GM10847 (cell line): Measurements from ENCODE around the gene DISC1.

ENCODE experiments used
- POLR2A ChIP-seq: IDR thresholded peaks from 2 replicates; pipeline ENCODE4 v1.6.1; 2011; ENCODE audit not compliant: insufficient read length; ENCODE audit errors: extremely low read depth

The DISC1 gene

GRCh38 chr1:231964961-231965360 is 338.4 kb downstream of the DISC1 start:
- no peak for TF ChIP-seq POLR2A

DNA sequence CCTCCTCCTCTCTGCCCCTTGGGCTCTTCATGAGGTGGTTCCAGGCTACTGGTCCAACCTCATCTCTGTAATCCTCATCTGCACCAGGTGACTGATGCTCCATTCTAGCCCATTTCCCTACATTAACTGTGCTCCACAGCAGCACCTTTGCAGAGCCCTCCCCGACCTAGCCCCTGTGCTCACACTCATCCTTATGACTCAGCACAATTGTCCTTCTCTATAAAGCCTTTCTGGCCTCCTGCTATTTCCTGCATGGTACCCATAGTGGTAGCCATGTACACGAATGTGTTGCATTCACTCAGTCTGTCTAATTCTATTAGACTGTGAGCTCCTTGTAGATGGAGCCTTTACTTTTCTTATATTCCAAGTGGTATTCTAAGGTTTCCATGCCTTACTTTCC is 339.0 kb downstream of the DISC1 start:
- no peak for TF ChIP-seq POLR2A

DNA sequence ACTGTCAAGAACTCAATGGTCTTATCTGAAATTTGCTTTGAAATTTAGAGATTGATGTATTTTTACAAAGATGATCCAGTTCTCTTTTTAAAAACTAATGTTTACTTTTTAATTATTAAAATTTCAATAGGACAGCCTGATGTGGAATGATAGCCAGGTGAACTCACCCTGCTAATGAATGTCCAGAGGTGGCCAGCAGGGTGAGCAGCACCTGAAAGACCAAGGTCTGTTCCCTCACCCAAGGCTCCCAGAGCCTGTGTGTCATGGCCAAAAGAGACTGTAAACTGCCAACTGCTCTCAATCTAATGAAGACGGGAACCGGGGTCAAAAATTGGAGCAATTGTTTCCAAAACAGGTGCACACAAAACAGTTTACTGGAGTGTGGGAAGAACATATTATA is 340.4 kb downstream of the DISC1 start:
- no peak for TF ChIP-seq POLR2A

- no peak for TF ChIP-seq POLR2A
Measured at GRCh38 chr1:231969076-231969475, 342.5 kb downstream of the DISC1 start.

- no peak for TF ChIP-seq POLR2A
Measured at GRCh38 chr1:231970684-231971083, 344.1 kb downstream of the DISC1 start.

DNA sequence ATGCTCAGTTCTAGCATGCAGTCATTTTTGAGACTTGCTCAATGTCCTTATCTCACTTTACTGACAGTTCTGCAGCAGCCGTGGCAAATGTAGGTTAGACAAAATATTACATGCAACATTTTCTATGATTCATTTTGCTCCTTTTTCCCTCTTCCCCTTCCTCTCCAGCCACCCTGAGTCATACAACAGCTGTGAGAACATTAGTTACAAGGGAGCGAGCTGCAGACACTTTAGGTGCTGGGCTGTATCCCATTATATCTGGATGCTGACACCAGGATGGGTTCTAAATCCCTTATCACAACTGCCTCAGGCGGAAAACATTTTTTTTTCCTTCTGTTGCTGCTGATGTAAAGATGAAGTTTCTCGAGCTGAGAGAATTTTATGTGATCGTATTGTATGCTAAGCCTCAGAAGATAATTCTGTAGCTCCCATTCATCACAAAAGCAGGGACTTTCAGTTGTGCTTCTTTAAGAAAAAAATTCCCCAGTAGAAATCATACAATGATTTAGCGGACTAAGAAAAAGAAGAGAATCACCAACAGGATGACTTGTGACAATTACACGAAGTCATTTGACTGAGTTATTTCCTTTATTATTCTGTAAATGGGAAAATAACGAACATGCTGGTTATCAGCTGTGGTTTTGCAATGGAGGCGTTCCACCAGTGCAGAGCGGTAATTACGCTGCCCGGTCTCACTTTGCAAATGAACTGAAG is 345.0 kb downstream of the DISC1 start:
- no peak for TF ChIP-seq POLR2A

GRCh38 chr1:231972111-231972445 is 345.5 kb downstream of the DISC1 start:
- TF ChIP-seq POLR2A: no peak

DNA sequence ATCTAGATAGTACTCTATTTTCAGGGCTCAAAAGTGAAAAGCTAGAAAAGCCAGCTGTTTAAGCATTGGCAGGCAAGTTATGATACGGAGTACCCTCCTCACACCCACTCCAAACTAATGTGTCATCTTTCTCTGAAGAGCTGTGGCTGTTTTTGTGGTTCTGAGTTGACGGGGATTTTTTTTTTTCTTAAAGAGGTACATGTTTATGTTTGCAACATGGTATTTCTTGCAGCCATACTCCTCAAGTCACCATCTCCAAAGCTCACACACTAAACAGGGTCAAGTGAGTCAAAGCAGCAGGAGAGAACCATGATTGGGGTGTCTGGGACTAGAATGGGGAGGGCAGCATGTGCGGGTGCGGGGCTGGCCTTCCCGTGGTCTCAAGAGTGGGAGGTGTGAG is 347.2 kb downstream of the DISC1 start:
- TF ChIP-seq POLR2A: no peak

GRCh38 chr1:231976231-231976630 is 349.6 kb downstream of the DISC1 start:
- no peak for TF ChIP-seq POLR2A

GRCh38 chr1:231981675-231982074 is 355.1 kb downstream of the DISC1 start:
- no peak for TF ChIP-seq POLR2A

DNA sequence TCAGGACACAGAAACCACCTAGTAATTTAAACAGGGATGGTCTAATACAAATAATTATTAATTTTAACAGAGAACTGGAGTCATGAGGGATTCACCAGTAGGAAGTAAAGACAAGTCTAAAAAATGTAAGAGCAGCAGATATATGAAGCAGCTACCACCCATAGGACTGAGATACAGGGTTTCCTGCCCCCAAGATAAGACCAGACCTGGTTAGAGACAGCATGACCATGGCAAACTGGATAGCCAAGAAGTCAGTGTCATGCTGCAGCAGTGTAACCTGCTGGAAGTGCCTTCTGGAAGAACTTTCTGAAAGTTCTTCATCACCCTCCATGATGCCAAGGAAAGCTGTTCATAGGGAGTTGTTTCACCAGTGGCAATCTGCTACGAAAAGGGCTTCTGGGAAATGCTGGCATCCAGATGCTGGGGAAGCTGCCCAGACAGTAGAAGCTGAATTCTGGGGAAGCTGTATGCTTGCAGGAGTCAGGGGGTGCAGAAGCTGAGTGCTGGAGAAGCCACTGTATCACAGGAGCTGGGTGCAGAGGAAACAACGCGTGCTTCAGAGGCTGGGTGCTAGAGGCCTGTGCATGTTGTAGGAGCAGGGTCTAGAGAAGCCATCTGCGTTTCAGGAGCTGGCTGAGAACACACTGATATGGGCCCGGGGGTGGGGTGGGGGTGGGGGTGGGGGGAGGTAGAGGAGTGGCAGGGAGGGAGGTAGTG is 356.4 kb downstream of the DISC1 start:
- no peak for TF ChIP-seq POLR2A

- no peak for TF ChIP-seq POLR2A
Measured at GRCh38 chr1:231983588-231984193, 357.1 kb downstream of the DISC1 start.

- no peak for TF ChIP-seq POLR2A
Measured at GRCh38 chr1:231985296-231986023, 358.9 kb downstream of the DISC1 start.

GRCh38 chr1:231986631-231987336 is 360.2 kb downstream of the DISC1 start:
- no peak for TF ChIP-seq POLR2A

DNA sequence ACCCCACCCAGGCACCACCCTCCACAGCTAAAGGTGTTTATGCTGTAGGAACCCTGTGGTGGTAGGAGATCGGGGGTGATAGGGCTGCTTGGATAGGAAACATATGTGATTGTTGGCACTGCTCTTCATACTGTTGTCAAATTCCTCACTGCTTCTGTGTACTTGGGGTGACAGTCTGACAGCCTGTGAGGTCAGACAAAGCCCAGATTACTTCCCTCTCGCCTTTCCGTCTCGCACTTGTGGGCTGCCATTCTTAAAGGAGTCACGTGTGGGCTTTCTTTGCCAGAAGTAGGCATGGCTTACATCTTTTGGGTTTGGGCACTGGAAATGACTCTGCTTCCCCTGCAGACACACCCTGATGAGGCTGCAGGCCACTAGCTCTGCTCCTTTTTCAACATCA is 363.8 kb downstream of the DISC1 start:
- TF ChIP-seq POLR2A: no peak

- no peak for TF ChIP-seq POLR2A
Measured at GRCh38 chr1:231991231-231991630, 364.6 kb downstream of the DISC1 start.

DNA sequence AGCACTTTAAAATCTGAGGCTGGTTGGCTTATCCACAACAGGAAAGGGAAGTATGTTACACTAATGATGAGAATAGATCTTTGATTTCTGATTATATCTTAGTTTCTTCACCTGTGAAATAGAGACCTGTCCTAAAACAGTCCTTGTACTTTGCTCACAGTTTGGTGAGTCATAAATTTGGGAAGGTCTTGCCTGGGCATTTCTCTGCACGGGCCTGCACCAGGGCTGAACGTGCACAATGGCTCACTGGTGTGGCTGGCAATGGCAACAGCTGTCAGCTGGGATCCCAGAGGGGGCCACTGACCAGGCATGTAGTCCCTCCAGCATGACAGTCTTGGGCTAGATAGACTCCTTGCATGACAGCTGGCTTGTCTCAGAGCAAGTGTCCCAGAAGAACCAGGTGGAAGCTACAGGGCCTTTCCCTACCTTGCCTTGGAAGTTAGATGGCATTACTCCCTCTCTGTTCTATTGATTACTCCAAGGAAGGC is 367.4 kb downstream of the DISC1 start:
- no peak for TF ChIP-seq POLR2A
